ENCODE data around the gene CHST14. TPM values are rescaled to one million over a fixed set of nuclear protein-coding genes. Genes with fewer than 3 reads are reported as not detected.
A peak's percentile ranks its signal among the peaks of the same experiment; 100 is the strongest.

Gene CHST14
- total and polyA plus RNA-seq, 11 donors = 6.0 to 10.8 (median 8.0) TPM

GRCh38 chr15:40472171-40472727 lies 1.5 kb downstream of the CHST14 start:
- H3K27ac ChIP-seq = no peak overlapping the region
- no peaks in the 10 kb centered on the region for H3K27me3 ChIP-seq
- TF ChIP-seq POLR2A (IDR thresholded peaks at IDR 0.05) = no peak
- TF ChIP-seq, protein P1, sequence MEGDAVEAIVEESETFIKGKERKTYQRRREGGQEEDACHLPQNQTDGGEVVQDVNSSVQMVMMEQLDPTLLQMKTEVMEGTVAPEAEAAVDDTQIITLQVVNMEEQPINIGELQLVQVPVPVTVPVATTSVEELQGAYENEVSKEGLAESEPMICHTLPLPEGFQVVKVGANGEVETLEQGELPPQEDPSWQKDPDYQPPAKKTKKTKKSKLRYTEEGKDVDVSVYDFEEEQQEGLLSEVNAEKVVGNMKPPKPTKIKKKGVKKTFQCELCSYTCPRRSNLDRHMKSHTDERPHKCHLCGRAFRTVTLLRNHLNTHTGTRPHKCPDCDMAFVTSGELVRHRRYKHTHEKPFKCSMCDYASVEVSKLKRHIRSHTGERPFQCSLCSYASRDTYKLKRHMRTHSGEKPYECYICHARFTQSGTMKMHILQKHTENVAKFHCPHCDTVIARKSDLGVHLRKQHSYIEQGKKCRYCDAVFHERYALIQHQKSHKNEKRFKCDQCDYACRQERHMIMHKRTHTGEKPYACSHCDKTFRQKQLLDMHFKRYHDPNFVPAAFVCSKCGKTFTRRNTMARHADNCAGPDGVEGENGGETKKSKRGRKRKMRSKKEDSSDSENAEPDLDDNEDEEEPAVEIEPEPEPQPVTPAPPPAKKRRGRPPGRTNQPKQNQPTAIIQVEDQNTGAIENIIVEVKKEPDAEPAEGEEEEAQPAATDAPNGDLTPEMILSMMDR (IDR thresholded peaks at IDR 0.05) = no peak
- DNase-seq (no peak), ATAC-seq (peak in 1 of 4 donors; percentile 10)
- peaks cover 0 to 26% (median 14%) of the 10 kb centered on the region in 12 donors for H3K4me1 ChIP-seq
- no peaks in the 10 kb centered on the region for H3K9me3 ChIP-seq
- peak overlapping the region in 10 of 12 donors; percentile 80 to 95 (median 90) for H3K4me3 ChIP-seq
- 74 to 87% (median 81%) methylated on average over 3 to 9 of the region's 9 CpGs for WGBS, 4 donors
- intact Hi-C loops (cut with DNase I) = no loop called here
- peaks cover 0 to 2% (median 0%) of the 10 kb centered on the region in 9 donors for H3K36me3 ChIP-seq

- H3K4me3 ChIP-seq = no peak overlapping the region
- H3K36me3 ChIP-seq = no peaks in the 10 kb centered on the region
- DNase-seq (no peak), ATAC-seq (no peak)
- no peaks in the 10 kb centered on the region for H3K9me3 ChIP-seq
- no peak for TF ChIP-seq POLR2A (IDR thresholded peaks at IDR 0.05)
- TF ChIP-seq, protein P1 (IDR thresholded peaks at IDR 0.05) = no peak
- H3K4me1 ChIP-seq = peaks cover 0 to 26% (median 14%) of the 10 kb centered on the region in 12 donors
- no peaks in the 10 kb centered on the region for H3K27me3 ChIP-seq
- intact Hi-C loops (cut with DNase I) = no loop called here
- H3K27ac ChIP-seq = no peak overlapping the region
- WGBS, 4 donors = 80 to 90% (median 84%) methylated on average over 8 of the region's 8 CpGs
Measured at GRCh38 chr15:40474581-40474980, 3.8 kb downstream of the CHST14 start.

DNA sequence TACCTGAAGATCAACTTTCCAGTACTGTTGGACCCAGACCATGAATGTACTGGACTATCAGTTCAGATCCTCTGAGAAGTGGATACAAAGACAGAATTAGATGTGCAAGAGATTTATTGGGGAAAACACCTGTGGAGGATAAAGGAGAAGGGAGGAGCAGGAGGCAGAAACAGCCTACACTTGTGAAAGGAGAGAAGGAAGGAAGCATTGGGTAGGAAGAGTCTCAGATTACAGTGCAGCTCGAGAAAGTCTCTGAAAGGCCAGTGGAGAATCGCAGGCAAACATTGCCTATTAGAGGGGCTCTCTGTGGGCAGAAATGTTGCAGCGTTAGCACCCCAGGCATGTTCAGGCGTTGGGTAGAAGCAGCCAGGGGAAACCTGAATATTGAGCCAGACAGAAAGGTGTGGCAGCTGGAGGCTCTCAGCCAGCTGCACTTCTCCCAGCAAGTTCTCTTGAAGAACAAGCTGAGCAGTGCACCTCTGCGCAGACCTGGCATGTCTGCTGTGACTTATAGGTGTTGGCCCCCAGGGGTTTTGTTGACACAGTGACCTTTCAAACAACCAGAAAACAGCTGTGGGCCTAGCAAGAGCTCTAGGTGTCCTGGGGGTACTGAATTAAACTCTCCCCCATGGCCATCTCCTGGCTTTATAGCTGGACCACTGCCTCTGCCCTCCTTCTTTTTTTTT lies 7.0 kb downstream of the CHST14 start:
- Histone ChIP-seq H3K36me3 (no peaks in the 10 kb centered on the region), H3K27ac (no peak overlapping the region), H3K9me3 (no peaks in the 10 kb centered on the region), H3K27me3 (peaks cover 0 to 3% (median 0%) of the 10 kb centered on the region in 9 donors), H3K4me1 (no peaks in the 10 kb centered on the region), H3K4me3 (no peak overlapping the region)
- intact Hi-C loops (cut with DNase I) = no loop called here
- ATAC-seq (no peak), DNase-seq (no peak)
- TF ChIP-seq, protein P1 (IDR thresholded peaks at IDR 0.05) = no peak
- TF ChIP-seq POLR2A (IDR thresholded peaks at IDR 0.05) = no peak
- WGBS, 4 donors = 66 to 74% (median 69%) methylated on average over 5 of the region's 5 CpGs

- DNase-seq (no peak), ATAC-seq (no peak)
- Histone ChIP-seq H3K9me3 (no peaks in the 10 kb centered on the region), H3K36me3 (no peaks in the 10 kb centered on the region), H3K4me1 (no peaks in the 10 kb centered on the region), H3K27me3 (peaks cover 0 to 3% (median 0%) of the 10 kb centered on the region in 9 donors), H3K4me3 (no peak overlapping the region), H3K27ac (no peak overlapping the region)
- TF ChIP-seq POLR2A (IDR thresholded peaks at IDR 0.05) = no peak
- TF ChIP-seq, protein P1 (IDR thresholded peaks at IDR 0.05) = no peak
- intact Hi-C loops (cut with DNase I) = no loop called here
Measured at GRCh38 chr15:40479024-40479423, 8.2 kb downstream of the CHST14 start.

Measured in heart left ventricle (tissue), 16 donors.